Stimulated activated CD4-positive, alpha-beta T cell treated with anti-CD3 and anti-CD28 coated beads, Interleukin-15, amount 100 ng/mL, for 1 hour (primary cell): ENCODE data around the gene IQCN.

Source experiments
- DNase-seq, 2 donors: peaks; one replicate each; pipeline ENCODE4 v3.0.0-alpha.2; 2020; ENCODE audit warnings: low read depth in 1 of 2, low spot score in 1 of 2

The IQCN gene

DNA sequence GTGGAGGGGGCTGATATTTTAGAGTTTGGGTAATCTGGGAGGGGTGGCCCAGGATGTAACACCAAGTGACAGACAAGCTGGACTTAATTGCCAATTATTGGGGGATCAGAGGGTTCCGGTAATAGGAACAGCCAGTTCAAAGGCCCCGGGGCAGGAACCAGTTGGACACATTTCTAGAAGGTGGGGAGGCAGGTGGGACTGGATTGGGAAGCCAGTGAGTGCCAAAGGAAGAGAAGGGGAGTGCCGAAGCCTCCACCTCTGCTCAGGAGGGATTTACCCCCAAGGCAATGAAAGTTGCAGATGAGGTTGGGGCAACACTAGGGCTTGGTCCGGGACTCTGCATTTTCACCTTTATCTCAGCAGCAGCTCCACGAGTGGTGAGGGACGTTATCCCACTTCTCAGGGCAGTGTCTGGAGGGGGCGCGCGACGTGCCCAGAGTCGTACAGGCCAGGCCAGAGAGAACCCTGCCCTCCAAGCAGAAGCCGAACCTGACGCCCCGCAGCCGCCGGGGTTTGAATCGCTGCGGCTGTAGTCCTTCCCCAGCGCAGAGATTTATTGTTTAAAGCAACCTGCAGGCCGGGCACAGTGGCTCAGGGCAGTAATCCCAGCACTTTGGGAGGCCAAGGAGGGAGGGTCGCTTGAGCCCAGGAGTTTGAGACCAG is 12.9 kb upstream of the IQCN start:
- no peak for DNase-seq

DNA sequence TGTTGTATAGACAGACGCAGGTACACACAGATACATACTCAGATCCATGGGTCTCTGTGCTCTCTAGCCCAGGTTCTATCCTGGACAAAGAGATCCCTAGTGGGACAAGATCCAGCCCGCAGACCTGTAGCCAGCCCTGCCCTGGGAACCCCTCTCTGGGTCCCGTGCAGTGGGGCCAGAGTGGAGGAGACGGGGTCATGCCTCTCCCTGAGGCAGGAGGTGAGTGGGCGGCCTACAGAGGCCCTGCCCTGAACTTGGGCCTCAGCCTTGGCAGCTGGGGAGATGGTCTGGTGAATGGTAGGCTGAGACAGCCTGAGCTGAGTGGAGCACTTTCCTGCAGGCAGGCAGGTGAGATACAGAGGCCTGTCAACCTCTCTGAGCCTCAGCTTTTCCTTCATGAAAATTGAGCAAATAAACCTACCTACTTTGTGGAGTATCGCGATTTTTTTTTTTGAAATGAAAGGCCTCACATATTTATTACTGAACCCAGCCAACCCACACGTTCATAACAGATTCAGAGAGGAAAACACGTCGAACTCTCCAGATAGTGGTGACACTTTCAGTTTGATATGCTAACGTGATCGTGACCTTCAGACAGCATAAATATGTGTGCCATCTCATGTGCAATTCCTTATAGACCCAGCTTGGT is 10.6 kb upstream of the IQCN start:
- DNase-seq = no peak

DNA sequence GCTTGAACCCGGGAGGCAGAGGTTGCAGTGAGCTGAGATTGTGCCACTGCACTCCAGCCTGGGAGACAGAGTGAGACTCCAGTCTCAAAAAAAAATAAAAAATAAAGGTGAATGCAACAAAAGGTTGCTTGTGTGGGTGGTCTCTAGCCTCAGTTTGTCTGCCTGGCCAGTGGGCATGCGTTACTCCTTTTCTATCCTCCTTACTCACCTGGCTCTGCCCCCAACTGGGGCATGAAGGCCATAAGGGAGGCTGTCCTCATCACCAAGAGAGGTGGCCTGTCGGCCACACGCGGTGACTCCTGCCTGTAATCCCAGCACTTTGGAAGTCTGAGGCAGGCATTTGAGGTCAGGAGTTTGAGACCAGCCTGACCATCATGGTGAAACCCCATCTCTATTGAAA is 9.1 kb upstream of the IQCN start:
- DNase-seq = no peak

DNA sequence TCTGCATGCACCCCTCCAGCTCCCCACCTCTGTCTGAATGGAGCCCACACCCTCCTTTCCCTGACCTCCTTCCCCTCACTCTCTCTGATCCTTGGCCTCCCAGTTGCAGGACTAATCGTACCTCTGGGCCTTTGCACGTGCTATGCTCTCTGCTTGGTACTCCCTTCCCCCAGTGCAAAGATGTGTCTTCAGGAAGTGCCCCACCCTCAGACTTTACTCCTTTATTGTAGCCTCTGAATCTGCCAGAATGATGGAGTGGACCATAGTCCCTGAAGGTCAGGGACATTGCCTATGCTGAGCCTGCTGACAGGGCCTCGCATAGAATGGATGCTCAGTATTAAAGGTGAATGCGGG is 8.5 kb upstream of the IQCN start:
- DNase-seq = no peak

DNA sequence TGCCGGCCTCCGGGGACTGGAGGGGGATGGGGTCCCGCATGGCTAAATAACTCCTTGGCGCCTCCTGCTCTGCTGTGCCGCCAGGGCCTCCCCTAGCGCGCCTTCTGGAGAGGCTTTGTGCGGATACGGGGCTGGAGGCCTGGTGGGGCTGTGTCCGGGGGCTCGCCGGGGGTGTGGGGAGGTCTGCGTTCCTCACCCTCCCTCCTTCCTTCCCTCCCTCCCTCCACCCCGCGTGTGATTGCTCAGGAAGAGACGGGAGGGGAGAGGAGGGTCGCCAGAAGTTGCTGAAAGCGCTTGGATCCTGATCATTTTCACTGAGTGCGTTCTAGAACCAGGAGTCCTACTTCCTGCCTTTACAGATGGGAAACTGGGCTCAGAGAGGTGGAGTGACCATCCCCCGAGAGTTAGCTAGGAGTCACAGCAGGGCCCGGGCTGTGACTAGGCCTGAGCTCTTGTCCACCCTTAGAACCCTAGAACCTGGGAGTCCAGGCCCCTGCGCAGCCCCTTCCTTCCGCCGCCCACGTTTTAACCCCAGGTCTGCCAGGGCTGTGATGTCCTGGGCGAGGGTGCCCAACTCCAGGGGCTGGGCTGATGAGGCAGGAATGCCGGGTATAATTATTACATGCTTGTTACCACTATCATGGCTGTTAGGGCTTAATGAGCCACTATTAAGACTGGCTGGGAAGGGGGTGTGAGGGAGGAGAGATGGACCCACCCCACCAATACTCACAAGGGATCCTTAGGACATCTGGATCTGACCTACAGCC is 8.0 kb upstream of the IQCN start:
- DNase-seq = no peak

DNA sequence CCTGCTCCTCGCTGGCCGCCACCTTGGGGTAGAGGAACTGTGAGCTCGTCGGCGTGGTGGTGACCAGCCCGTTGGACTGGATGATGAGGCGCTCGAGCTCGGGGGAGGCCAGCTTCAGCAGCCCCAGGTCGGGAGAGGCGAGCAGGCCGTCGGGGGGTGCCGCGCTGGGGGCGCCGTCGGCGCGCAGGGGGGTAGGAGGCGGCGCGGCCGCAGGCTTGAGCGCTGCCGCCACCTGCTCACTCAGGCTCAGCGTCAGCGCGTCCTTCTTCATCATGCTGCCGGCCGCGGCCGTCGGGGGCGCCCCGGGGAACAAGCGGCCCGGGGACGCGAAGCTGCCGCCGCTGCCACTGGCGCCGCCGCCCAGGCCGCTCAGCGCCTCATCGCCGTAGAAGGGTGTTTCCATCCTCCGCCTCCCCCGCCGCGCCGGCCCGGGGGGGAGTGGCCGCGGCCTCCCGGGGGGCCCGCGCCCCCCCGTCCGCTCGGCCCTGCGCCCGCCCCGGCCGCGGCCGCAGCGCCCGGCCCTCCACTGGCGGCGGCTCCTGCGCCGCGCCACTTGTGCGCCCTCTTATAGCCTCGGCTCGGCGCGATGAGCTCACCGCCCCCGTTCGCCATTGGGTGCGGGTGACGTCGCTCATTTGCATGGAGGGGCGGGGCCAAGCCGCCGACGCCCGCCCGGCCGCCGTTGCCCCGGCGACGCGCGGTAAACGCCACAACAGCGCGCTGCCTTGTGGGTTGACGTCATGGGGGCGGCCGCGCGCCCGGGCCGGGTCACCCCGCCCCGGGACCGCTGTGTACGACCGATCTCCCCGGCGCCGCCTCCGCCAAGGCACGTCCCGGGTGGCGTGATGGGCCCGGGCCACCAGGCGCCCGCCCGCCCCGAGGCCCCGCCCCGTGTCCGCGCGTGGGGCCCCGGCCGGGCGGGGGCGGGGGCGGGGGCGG is 7.1 kb upstream of the IQCN start, which contains the start of gene JUND:
Gene JUND (minus strand): TSS at position 541 of the 939 bp plus-strand sequence. CDS start 138 bp downstream, at position 403.
- DNase-seq = peak; percentile 95 to 97

DNA sequence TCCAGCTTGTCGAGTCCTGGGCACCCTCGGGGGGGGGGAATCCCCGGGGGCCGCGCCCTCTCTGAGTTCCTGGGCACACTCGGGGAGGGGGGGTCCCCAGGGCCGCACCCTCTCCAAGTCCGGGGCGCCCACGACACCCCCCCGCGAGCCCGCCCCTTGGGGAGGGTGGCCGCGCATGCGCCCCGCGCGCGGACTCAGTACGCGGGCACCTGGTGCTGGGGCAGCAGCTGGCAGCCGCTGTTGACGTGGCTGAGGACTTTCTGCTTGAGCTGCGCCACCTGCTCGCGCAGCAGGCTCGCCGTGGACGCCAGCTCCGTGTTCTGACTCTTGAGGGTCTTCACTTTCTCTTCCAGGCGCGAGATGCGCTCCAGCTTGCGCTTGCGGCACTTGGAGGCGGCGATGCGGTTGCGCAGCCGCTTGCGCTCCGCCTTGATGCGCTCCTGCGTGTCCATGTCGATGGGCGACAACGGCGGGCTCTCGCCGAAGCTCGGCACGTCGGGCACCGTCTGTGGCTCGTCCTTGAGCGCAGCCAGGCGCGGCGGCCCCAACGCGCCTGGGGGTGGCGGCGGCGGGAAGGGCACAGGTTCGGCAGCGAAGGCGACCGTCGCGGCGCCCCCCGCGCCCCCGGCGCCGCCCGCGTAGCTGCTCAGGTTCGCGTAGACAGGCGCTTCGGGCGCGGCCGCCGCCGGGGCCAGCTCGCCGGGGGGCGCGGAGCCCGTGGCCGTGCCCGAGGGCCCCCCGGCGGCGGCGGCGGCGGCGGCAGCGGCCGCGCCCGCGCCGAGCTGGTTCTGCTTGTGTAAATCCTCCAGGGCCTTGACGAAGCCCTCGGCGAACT is 6.2 kb upstream of the IQCN start:
- peak; percentile 66 to 77 for DNase-seq

DNA sequence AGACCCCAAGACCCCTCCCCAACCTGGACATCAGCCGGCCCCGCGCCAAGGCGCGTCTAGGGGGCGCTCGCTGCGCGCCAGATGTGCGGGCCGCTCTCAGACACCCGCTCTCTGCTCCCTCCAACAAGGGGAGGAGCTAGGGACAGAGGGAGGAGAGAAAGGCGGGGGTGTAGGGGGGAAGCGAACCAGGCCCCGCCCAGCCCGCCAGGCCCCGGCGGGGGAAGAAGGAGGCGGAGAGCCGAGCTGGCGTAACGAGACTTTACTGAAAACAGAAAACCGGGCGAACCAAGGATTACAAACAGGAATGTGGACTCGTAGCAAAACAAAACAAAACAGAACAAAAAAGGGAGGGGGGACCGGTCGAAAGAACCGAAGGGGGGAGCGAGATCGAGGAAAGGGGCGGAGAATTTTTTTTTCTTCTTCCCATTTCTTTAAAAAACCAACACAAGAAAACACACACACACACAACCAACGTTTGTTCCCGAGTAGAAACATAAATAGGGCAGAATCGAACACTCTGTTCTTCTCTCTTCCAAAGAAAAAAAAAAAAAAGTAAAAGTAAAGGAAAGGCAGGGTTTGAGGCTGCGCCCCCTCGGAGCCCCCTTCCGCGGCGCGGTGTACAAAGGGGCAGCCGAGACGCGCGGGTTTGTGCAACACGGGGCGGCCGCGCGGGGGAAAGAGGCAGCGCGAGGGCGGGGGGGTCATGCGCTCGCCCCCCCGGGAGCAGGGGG is 5.4 kb upstream of the IQCN start:
- DNase-seq = peak; percentile 83 to 84

DNA sequence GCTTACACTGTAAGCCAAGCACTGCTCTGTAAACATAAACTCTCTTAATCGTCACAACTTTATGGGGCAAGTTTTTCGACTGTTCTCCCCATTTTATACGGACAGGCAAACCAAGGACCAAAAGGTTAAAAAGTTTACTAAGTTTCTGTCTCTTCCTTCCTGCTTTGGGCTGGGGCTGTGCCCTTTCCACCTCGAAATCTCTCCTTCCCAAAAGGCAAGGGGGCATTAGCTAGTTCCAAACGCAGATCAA is 4.9 kb upstream of the IQCN start:
- DNase-seq = no peak

DNA sequence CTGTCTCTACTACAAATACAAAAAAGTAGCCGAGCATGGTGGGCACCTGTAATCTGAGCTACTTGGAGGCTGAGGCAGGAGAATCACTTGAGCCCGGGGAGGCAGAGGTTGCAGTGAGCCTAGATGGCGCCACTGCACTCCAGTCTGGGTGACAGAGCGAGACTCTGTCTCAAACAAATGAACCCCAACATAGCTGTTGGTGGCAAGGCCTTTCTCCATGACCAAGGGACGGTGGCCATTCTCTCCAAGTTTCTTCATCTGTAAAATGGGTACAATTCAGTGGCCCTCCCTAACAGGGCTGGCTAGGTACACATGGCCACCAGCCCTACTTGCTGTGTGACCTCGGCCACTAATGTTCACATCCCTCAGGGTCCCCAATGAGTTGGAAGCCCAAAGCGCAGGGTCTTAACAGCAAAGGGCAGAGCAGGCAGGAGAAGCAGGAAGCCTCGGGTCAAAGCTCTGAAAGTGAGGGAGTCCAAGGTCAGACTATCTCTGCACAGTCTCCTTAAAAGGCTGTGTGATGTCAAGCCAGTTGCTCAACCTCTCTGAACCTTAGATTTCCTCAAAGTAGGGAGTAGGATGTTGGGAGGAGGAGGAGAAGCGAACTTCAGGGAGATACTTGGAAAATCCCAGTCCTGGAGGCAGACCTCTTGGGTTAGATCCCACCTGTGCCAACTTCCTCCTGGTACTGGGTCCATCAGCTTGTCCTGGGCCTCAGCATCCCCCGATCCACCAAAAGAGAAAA is 4.4 kb upstream of the IQCN start:
- no peak for DNase-seq

DNA sequence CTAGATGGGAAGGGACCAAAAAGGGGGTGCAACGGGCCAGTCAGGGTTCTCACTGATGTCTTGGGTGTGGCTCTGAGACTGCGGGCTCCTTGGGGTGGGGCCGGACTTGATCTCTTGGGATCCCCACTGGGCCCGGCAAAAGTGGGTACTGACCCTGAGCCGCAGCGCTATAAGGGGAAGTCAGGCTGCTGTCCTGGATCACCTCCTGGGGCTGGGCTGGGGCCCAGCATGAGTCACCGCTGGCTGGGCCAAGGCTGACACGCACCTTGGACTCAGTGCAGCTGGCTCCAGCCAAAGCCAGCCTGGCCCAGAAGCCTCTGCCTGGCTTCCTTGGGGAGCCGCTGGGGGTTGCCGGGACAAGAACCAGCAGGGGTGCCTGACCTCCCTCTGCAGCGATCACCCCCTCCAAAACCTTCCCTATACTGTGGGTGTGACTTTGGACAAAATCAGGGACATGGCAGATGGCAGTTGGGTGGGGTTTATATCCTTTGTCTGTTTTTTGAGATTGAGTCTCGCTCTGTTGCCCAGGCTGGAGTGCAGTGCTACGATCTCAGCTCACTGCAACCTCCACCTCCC is 617 bp upstream of the IQCN start:
- DNase-seq = no peak

DNA sequence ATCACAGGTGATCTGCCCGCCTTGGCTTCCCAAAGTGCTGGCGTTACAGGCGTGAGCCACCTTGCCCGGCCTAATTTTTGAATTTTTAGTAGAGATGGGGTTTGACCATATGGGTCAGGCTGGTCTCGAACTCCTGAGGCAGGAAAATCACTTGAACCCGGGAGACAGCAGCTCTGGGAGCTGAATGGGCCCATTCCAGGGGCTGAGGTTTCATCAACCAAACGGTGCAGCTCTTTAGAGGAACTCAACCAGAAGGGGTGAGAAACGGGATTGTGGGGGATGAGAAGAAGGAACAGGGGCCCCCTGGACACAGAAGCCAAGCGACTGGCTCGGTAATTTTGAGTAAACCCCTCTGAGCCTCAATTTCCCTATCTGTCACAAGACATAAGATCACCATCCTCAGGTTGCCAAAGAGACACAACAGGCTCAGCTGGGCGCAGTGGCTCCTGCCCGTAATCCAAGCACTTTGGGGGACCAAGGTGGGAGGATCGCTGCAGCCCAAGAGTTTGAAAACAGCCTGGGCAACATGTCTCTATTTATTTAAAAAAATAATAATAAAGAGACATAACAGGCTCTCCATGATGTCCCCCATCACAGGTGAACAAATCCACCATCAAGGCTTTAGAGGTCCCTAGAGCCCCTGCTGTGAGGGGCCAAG is 562 bp downstream of the IQCN start:
- DNase-seq = no peak

DNA sequence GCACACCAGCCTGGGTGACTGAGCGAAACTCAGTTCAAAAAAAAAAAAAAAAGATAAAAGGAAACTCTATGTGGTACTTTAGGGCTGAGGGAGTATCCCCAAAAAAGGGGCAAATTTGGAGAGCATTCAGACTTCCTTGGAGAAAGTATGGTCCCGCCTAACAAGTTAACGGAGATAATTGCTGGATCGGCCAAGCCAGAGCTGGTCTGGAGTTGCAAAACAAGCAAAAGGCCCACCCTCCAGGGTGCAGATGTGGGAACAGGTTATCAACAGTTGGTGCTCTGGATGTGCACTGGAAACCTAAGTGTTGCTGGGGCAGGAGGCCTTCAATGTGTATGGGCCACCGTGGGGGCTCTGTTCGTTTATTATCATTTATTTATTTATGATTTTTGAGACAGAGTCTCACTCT is 2.8 kb downstream of the IQCN start:
- no peak for DNase-seq

DNA sequence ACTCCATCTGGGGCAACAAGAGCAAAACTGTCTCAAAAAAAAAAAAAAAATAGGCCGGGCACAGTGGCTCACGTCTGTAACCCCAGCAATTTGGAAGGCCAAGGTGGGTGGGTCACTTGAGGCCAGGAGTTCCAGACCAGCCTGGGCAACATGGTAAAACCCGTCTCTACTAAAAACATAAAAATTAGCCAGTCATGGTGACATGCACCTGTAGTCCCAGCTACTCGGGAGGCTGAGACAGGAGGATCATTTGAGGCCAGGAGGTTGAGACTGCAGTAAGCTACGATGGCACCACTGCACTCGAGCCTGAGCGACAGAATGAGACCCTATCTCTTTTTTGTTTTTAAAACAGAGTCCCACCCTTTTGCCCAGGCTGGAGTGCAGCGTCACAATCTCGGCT is 3.9 kb downstream of the IQCN start:
- DNase-seq = no peak

DNA sequence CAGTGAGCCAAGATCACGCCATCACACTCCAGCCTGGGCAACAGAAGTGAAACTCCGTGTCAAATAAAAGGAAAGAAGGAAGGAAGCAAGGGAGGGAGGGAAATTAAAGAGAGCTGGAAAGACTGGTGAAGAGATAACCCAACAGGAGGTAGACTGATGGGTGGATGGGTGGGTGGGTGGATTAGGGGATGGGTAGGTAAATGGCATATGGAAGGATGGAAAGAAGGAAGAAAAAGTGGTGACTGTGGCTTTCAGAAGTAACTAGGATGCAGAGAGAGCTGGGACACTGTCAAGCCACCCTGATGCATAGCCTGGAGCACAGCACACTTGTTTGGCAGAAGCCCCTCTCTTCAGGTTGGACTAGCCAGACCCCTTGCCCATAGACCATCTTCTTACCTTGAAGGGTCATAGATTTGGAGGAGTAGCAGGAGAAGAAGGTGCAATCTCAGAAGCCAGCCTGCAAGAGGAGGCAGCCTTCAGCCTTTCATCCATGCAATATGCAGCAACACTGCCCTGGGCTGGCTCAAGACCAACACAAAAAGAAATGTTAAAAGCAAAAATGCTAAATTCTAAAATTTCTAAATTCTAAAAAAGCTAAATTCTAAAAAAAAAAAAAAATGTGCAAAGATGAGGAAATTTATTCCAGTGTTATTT is 5.1 kb downstream of the IQCN start:
- no peak for DNase-seq

DNA sequence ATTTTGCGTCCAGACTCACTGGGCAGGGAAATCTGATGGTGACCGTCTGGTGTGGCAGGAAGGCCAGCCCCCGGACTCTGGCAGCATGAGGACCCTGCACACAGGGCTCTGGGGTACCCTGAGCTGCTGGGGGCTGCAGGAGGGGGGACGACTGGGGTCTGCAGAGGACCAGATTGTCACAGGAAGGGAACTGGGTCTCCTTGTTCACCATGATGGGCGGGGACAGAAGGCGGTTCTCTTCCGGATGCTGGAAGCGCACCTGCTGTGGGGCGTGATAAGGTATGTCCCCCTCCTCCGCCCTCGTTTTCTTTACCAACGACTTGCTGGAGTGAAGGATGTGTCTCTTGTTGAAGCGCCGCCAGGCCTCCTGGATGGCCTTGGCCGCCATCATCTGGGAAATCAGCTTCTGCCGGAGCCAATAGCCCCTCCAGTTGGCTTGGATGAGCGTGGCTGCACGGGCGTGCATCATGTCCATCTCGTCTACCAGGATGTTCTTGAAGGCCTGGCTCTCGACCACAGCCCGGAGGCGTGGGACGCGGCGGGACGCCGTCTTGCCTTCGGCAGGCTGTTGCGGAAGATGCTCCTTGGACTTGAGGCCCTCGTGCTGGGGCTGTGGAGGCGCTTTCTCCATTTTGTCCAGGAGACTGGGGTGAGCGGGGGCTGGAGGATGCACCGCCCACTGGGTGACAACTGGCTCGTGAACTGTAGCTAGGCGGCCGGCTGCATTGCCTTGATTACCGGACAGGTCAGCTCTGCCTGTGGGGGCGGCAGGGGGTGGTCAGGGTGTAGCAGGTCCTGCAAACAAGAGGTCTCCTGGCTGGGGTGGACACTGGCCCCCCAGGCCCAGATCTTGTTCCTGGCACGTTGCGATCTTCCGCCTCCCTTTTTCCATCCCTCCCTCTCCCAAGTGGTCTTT is 7.2 kb downstream of the IQCN start:
- no peak for DNase-seq

DNA sequence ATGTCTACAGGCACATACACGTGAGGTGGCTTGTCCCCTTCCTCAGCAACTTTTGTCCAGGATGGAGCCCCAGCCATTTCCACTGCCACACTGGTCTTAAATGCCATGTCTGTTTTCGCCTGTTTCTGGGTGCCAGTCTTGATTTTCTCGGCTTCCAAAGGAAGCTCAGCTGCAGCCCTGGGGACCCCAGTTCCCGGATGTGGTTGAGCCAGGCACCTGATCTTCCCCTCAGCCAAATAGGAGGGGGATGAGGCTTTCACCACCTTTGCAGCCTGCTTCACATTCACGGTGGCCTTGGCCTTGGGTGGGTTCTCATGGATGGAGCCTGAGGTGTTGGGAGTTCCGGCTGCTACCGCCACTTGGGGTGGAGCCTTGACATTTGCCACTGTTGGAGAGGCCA is 8.7 kb downstream of the IQCN start:
- no peak for DNase-seq
